ENCODE data around the gene FSHR. TPM values are rescaled to one million over a fixed set of nuclear protein-coding genes. Genes with fewer than 3 reads are reported as not detected.

The FSHR gene
- not detected for total RNA-seq
- not detected for polyA plus RNA-seq
- not detected for total RNA-seq

- ChIA-PET CTCF (no interaction called here), POLR2A (no interaction called here)
- Mint-ChIP-seq H3K4me3 (no peak within 1 kb of the TSS), H3K9me3 (peaks cover 0 to 15% (median 2%) of the 10 kb centered on the region in 11 donors), H3K36me3 (no peaks in the 10 kb centered on the region), H3K27me3 (peaks cover 0 to 4% (median 0%) of the 10 kb centered on the region in 5 donors), H3K4me1 (no peaks in the 10 kb centered on the region), H3K27ac (no peak within 1 kb of the TSS)
- Histone ChIP-seq H3K9me3 (ENCODE audit: control insufficient read depth in 2 of 3, low read length in 3 of 3) (no peaks in the 10 kb centered on the region), H3K27ac (ENCODE audit: low read depth, low read length) (no peak within 1 kb of the TSS), H3K4me1 (ENCODE audit: control insufficient read depth in 2 of 2, insufficient read depth in 2 of 2, low read length in 2 of 2) (no peaks in the 10 kb centered on the region), H3K36me3 (ENCODE audit: control insufficient read depth in 2 of 3, insufficient read depth in 3 of 3, low read length in 3 of 3) (no peaks in the 10 kb centered on the region), H3K4me3 (ENCODE audit: low read length) (no peak within 1 kb of the TSS), H3K27me3 (ENCODE audit: control insufficient read depth in 2 of 2, insufficient read depth in 2 of 2, low read length in 2 of 2) (no peaks in the 10 kb centered on the region)
- ATAC-seq: no peak
- no peak for DNase-seq
- intact Hi-C loops (cut with micrococcal nuclease): no loop called here
Measured at GRCh38 chr2:49154140-49154539, at the start of gene FSHR. FSHR (minus strand) TSS chr2:49154515; CDS start chr2:49154417, 98 bp downstream.

GRCh38 chr2:49199266-49199665 lies 45.0 kb upstream of the FSHR start:
- Histone ChIP-seq H3K27ac (ENCODE audit: low read depth, low read length) (no peak overlapping the region), H3K4me3 (ENCODE audit: low read length) (no peak overlapping the region), H3K27me3 (ENCODE audit: control insufficient read depth in 2 of 2, insufficient read depth in 2 of 2, low read length in 2 of 2) (no peaks in the 10 kb centered on the region), H3K36me3 (ENCODE audit: control insufficient read depth in 2 of 3, insufficient read depth in 3 of 3, low read length in 3 of 3) (no peaks in the 10 kb centered on the region), H3K9me3 (ENCODE audit: control insufficient read depth in 2 of 3, low read length in 3 of 3) (no peaks in the 10 kb centered on the region), H3K4me1 (ENCODE audit: control insufficient read depth in 2 of 2, insufficient read depth in 2 of 2, low read length in 2 of 2) (no peaks in the 10 kb centered on the region)
- Mint-ChIP-seq H3K27ac (no peak overlapping the region), H3K4me1 (no peaks in the 10 kb centered on the region), H3K27me3 (no peaks in the 10 kb centered on the region), H3K9me3 (peaks cover 0 to 25% (median 0%) of the 10 kb centered on the region in 11 donors), H3K36me3 (no peaks in the 10 kb centered on the region), H3K4me3 (no peak overlapping the region)
- DNase-seq: no peak
- ChIA-PET CTCF (no interaction called here), POLR2A (no interaction called here)
- ATAC-seq: no peak
- intact Hi-C loops (cut with micrococcal nuclease): no loop called here

- ATAC-seq: no peak
- CTCF ChIA-PET: no interaction called here
- Histone ChIP-seq H3K4me3 (ENCODE audit: low read length) (no peak overlapping the region), H3K27ac (ENCODE audit: low read depth, low read length) (no peak overlapping the region), H3K27me3 (ENCODE audit: control insufficient read depth in 2 of 2, insufficient read depth in 2 of 2, low read length in 2 of 2) (no peaks in the 10 kb centered on the region), H3K9me3 (ENCODE audit: control insufficient read depth in 2 of 3, low read length in 3 of 3) (no peaks in the 10 kb centered on the region), H3K36me3 (ENCODE audit: control insufficient read depth in 2 of 3, insufficient read depth in 3 of 3, low read length in 3 of 3) (no peaks in the 10 kb centered on the region), H3K4me1 (ENCODE audit: control insufficient read depth in 2 of 2, insufficient read depth in 2 of 2, low read length in 2 of 2) (no peaks in the 10 kb centered on the region)
- intact Hi-C loops (cut with micrococcal nuclease): no loop called here
- Mint-ChIP-seq H3K4me3 (no peak overlapping the region), H3K36me3 (no peaks in the 10 kb centered on the region), H3K27ac (no peak overlapping the region), H3K9me3 (peaks cover 0 to 28% (median 0%) of the 10 kb centered on the region in 11 donors), H3K4me1 (no peaks in the 10 kb centered on the region), H3K27me3 (no peaks in the 10 kb centered on the region)
- POLR2A ChIA-PET: no interaction called here
- no peak for DNase-seq
Measured at GRCh38 chr2:49194701-49195100, 40.4 kb upstream of the FSHR start.

GRCh38 chr2:49192036-49192435 lies 37.7 kb upstream of the FSHR start:
- Mint-ChIP-seq H3K27me3 (no peaks in the 10 kb centered on the region), H3K4me3 (no peak overlapping the region), H3K36me3 (no peaks in the 10 kb centered on the region), H3K9me3 (peaks cover 0 to 22% (median 1%) of the 10 kb centered on the region in 11 donors), H3K27ac (no peak overlapping the region), H3K4me1 (no peaks in the 10 kb centered on the region)
- POLR2A ChIA-PET: no interaction called here
- Histone ChIP-seq H3K4me1 (ENCODE audit: control insufficient read depth in 2 of 2, insufficient read depth in 2 of 2, low read length in 2 of 2) (no peaks in the 10 kb centered on the region), H3K4me3 (ENCODE audit: low read length) (no peak overlapping the region), H3K36me3 (ENCODE audit: control insufficient read depth in 2 of 3, insufficient read depth in 3 of 3, low read length in 3 of 3) (no peaks in the 10 kb centered on the region), H3K9me3 (ENCODE audit: control insufficient read depth in 2 of 3, low read length in 3 of 3) (no peaks in the 10 kb centered on the region), H3K27ac (ENCODE audit: low read depth, low read length) (no peak overlapping the region), H3K27me3 (ENCODE audit: control insufficient read depth in 2 of 2, insufficient read depth in 2 of 2, low read length in 2 of 2) (no peaks in the 10 kb centered on the region)
- intact Hi-C loops (cut with micrococcal nuclease): no loop called here
- no peak for ATAC-seq
- CTCF ChIA-PET: no interaction called here
- DNase-seq: no peak

GRCh38 chr2:49189512-49190225 lies 35.4 kb upstream of the FSHR start:
- Histone ChIP-seq H3K27me3 (ENCODE audit: control insufficient read depth in 2 of 2, insufficient read depth in 2 of 2, low read length in 2 of 2) (no peaks in the 10 kb centered on the region), H3K9me3 (ENCODE audit: control insufficient read depth in 2 of 3, low read length in 3 of 3) (no peaks in the 10 kb centered on the region), H3K4me1 (ENCODE audit: control insufficient read depth in 2 of 2, insufficient read depth in 2 of 2, low read length in 2 of 2) (no peaks in the 10 kb centered on the region), H3K27ac (ENCODE audit: low read depth, low read length) (no peak overlapping the region), H3K4me3 (ENCODE audit: low read length) (no peak overlapping the region), H3K36me3 (ENCODE audit: control insufficient read depth in 2 of 3, insufficient read depth in 3 of 3, low read length in 3 of 3) (no peaks in the 10 kb centered on the region)
- POLR2A ChIA-PET: no interaction called here
- no peak overlapping the region for H3K27ac Mint-ChIP-seq
- intact Hi-C loops (cut with micrococcal nuclease): no loop called here
- peaks cover 0 to 14% (median 4%) of the 10 kb centered on the region in 11 donors for H3K9me3 Mint-ChIP-seq
- DNase-seq (no peak), ATAC-seq (no peak)
- H3K27me3 Mint-ChIP-seq: no peaks in the 10 kb centered on the region
- CTCF ChIA-PET: no interaction called here
- no peaks in the 10 kb centered on the region for H3K4me1 Mint-ChIP-seq
- H3K36me3 Mint-ChIP-seq: no peaks in the 10 kb centered on the region
- H3K4me3 Mint-ChIP-seq: no peak overlapping the region

- ChIA-PET POLR2A (no interaction called here), CTCF (no interaction called here)
- H3K4me1 Mint-ChIP-seq: no peaks in the 10 kb centered on the region
- H3K4me1 ChIP-seq (ENCODE audit: control insufficient read depth in 2 of 2, insufficient read depth in 2 of 2, low read length in 2 of 2): no peaks in the 10 kb centered on the region
- H3K36me3 ChIP-seq (ENCODE audit: control insufficient read depth in 2 of 3, insufficient read depth in 3 of 3, low read length in 3 of 3): no peaks in the 10 kb centered on the region
- no peak overlapping the region for H3K27ac ChIP-seq (ENCODE audit: low read depth, low read length)
- H3K27me3 Mint-ChIP-seq: no peaks in the 10 kb centered on the region
- H3K4me3 ChIP-seq (ENCODE audit: low read length): no peak overlapping the region
- H3K9me3 Mint-ChIP-seq: peaks cover 0 to 14% (median 5%) of the 10 kb centered on the region in 11 donors
- no peaks in the 10 kb centered on the region for H3K9me3 ChIP-seq (ENCODE audit: control insufficient read depth in 2 of 3, low read length in 3 of 3)
- H3K27ac Mint-ChIP-seq: no peak overlapping the region
- no peaks in the 10 kb centered on the region for H3K36me3 Mint-ChIP-seq
- no peak overlapping the region for H3K4me3 Mint-ChIP-seq
- intact Hi-C loops (cut with micrococcal nuclease): no loop called here
- ATAC-seq: no peak
- DNase-seq: no peak
- H3K27me3 ChIP-seq (ENCODE audit: control insufficient read depth in 2 of 2, insufficient read depth in 2 of 2, low read length in 2 of 2): no peaks in the 10 kb centered on the region
Measured at GRCh38 chr2:49186050-49186648, 31.8 kb upstream of the FSHR start.

- intact Hi-C loops (cut with micrococcal nuclease): no loop called here
- Mint-ChIP-seq H3K36me3 (no peaks in the 10 kb centered on the region), H3K4me3 (no peak overlapping the region), H3K4me1 (no peaks in the 10 kb centered on the region), H3K27ac (no peak overlapping the region), H3K27me3 (no peaks in the 10 kb centered on the region), H3K9me3 (peaks cover 0 to 9% (median 6%) of the 10 kb centered on the region in 11 donors)
- ChIA-PET POLR2A (no interaction called here), CTCF (no interaction called here)
- Histone ChIP-seq H3K27me3 (ENCODE audit: control insufficient read depth in 2 of 2, insufficient read depth in 2 of 2, low read length in 2 of 2) (no peaks in the 10 kb centered on the region), H3K4me3 (ENCODE audit: low read length) (no peak overlapping the region), H3K27ac (ENCODE audit: low read depth, low read length) (no peak overlapping the region), H3K4me1 (ENCODE audit: control insufficient read depth in 2 of 2, insufficient read depth in 2 of 2, low read length in 2 of 2) (no peaks in the 10 kb centered on the region), H3K9me3 (ENCODE audit: control insufficient read depth in 2 of 3, low read length in 3 of 3) (no peaks in the 10 kb centered on the region), H3K36me3 (ENCODE audit: control insufficient read depth in 2 of 3, insufficient read depth in 3 of 3, low read length in 3 of 3) (no peaks in the 10 kb centered on the region)
- DNase-seq: no peak
- no peak for ATAC-seq
Measured at GRCh38 chr2:49178656-49179055, 24.3 kb upstream of the FSHR start.
